ENCODE results near the gene TEAD4. TPM values are rescaled to one million over a fixed set of nuclear protein-coding genes. Genes with fewer than 3 reads are reported as not detected.

TEAD4 gene
- total and polyA plus RNA-seq, 2 donors from 2014 or later = 19.8 to 40.9 TPM

DNA sequence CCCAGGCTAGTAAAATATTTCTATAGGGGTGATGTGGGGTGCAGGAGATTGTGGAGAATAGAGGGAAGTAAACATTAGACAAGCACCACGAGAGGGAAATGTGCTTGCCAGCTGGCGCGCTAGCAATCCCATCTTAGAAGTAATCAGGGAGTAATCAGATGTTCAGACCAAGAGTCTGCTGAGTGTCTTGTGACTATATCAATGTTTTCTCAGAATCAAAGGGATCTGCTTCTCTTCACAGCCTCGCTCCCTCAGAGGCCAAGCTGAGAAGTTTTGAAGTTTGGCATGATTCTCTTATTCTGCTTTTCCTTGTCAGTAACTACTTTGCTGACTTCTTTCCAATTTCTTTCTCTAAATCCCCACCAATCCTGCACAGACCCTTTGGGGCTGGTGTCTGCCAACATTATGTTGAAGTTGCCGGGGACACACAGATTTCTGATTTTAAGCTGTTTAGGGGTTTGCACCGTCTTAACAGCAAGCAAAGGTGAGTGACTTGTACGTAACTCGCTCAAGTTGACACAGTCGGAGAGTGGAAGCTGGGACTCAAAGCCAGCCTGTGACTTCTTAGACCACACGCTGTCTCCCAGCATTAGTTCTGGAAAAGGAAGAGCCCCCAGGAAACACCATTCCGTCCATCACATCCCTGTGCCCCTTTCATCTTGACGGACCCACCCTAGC, 96.0 kb downstream of the TEAD4 start:
- Histone ChIP-seq H3K27ac (ENCODE audit: low read depth in 2 of 2, low read length in 2 of 2) (no peak overlapping the region), H3K4me1 (ENCODE audit: control insufficient read depth in 2 of 3, insufficient read depth in 2 of 3, low read depth in 1 of 3, low read length in 3 of 3) (no peaks in the 10 kb centered on the region), H3K36me3 (ENCODE audit: control insufficient read depth in 2 of 3, insufficient read depth in 3 of 3, low read length in 3 of 3) (no peaks in the 10 kb centered on the region), H3K27me3 (ENCODE audit: control insufficient read depth, insufficient read depth, low read length) (no peaks in the 10 kb centered on the region), H3K4me3 (ENCODE audit: low read length in 3 of 3) (no peak overlapping the region), H3K9ac (ENCODE audit: low read length in 3 of 3) (no peak overlapping the region), H3K9me3 (ENCODE audit: control insufficient read depth in 2 of 3, insufficient read depth in 1 of 3, low read length in 3 of 3) (no peaks in the 10 kb centered on the region)
- intact Hi-C loops (cut with DNase I) = no loop called here
- TF ChIP-seq, protein P1, sequence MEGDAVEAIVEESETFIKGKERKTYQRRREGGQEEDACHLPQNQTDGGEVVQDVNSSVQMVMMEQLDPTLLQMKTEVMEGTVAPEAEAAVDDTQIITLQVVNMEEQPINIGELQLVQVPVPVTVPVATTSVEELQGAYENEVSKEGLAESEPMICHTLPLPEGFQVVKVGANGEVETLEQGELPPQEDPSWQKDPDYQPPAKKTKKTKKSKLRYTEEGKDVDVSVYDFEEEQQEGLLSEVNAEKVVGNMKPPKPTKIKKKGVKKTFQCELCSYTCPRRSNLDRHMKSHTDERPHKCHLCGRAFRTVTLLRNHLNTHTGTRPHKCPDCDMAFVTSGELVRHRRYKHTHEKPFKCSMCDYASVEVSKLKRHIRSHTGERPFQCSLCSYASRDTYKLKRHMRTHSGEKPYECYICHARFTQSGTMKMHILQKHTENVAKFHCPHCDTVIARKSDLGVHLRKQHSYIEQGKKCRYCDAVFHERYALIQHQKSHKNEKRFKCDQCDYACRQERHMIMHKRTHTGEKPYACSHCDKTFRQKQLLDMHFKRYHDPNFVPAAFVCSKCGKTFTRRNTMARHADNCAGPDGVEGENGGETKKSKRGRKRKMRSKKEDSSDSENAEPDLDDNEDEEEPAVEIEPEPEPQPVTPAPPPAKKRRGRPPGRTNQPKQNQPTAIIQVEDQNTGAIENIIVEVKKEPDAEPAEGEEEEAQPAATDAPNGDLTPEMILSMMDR (IDR thresholded peaks at IDR 0.05; ENCODE audit: borderline replicate concordance, extremely low read depth, insufficient read depth) = no peak
- no peak for DNase-seq
- FAIRE-seq = no peak

DNA sequence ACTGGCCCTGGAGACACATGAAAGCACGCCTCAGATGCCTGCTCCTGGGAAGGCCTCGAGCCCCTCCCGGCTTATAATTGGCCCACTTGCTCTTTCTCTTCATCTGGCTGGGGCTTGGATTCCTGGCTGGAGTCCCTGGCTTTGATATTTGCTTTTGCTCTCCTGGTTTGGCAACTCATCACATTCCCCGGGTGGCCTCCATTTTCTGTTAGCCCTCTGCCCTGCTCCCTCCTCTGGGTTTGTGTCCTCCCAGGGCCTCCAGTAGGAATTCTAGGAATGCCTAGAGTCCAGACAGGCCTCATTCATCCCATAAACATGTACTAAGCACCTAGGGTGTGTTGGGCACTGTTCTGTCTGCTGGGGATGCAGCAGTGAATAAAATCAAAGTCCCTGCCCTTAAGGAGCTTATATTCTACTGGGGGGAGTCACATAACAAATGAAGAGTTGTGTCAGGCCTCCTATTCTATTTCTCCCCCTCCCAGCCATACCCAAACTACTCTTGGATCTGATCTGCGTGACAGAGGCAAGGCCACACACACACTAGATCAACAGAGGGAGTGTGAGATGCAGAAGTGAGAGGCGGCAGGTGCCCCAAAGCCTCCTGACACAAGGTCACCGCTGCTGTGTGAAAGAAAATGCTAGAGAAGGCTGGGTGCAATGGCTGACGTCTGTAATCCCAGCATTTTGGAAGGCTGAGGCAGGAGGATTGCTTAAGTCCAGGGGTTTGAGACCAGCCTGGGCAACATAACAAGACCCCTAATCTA, 96.7 kb downstream of the TEAD4 start:
- H3K4me1 ChIP-seq (ENCODE audit: control insufficient read depth in 2 of 3, insufficient read depth in 2 of 3, low read depth in 1 of 3, low read length in 3 of 3) = no peaks in the 10 kb centered on the region
- TF ChIP-seq, protein P1 (IDR thresholded peaks at IDR 0.05; ENCODE audit: borderline replicate concordance, extremely low read depth, insufficient read depth) = no peak
- no peak for FAIRE-seq
- no peaks in the 10 kb centered on the region for H3K27me3 ChIP-seq (ENCODE audit: control insufficient read depth, insufficient read depth, low read length)
- no peak overlapping the region for H3K27ac ChIP-seq (ENCODE audit: low read depth in 2 of 2, low read length in 2 of 2)
- intact Hi-C loops (cut with DNase I) = no loop called here
- no peak overlapping the region for H3K9ac ChIP-seq (ENCODE audit: low read length in 3 of 3)
- no peak for DNase-seq
- no peaks in the 10 kb centered on the region for H3K36me3 ChIP-seq (ENCODE audit: control insufficient read depth in 2 of 3, insufficient read depth in 3 of 3, low read length in 3 of 3)
- no peaks in the 10 kb centered on the region for H3K9me3 ChIP-seq (ENCODE audit: control insufficient read depth in 2 of 3, insufficient read depth in 1 of 3, low read length in 3 of 3)
- H3K4me3 ChIP-seq (ENCODE audit: low read length in 3 of 3) = no peak overlapping the region

DNA sequence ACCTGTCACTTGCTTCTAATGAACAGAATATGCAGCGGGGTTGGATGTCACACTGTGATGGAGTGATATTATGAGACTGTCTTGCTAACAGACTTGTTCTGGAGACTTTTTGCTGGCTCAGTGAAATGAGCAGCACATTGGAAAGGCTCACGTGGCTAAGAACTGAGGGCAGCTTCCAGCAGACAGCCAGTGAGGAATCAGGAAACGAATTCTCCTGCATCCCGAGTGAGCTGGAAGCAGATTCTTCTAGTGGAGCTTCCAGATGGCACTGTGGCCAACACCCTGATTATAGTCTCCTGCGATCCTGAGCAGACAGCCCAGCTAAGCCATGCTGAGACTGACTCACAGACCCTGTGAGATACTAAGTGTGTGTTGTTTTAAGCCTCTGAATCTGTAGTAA, 101.9 kb downstream of the TEAD4 start:
- no peak for DNase-seq
- Histone ChIP-seq H3K27me3 (ENCODE audit: control insufficient read depth, insufficient read depth, low read length) (no peaks in the 10 kb centered on the region), H3K36me3 (ENCODE audit: control insufficient read depth in 2 of 3, insufficient read depth in 3 of 3, low read length in 3 of 3) (no peaks in the 10 kb centered on the region), H3K4me3 (ENCODE audit: low read length in 3 of 3) (no peak overlapping the region), H3K4me1 (ENCODE audit: control insufficient read depth in 2 of 3, insufficient read depth in 2 of 3, low read depth in 1 of 3, low read length in 3 of 3) (no peaks in the 10 kb centered on the region), H3K9ac (ENCODE audit: low read length in 3 of 3) (no peak overlapping the region), H3K9me3 (ENCODE audit: control insufficient read depth in 2 of 3, insufficient read depth in 1 of 3, low read length in 3 of 3) (no peaks in the 10 kb centered on the region), H3K27ac (ENCODE audit: low read depth in 2 of 2, low read length in 2 of 2) (no peak overlapping the region)
- TF ChIP-seq, protein P1 (IDR thresholded peaks at IDR 0.05; ENCODE audit: borderline replicate concordance, extremely low read depth, insufficient read depth) = no peak
- FAIRE-seq = no peak
- intact Hi-C loops (cut with DNase I) = no loop called here
